Activated T-cell treated with anti-CD3 and anti-CD28 coated beads, Interleukin-2, amount 50 U/mL, for 4 hours (primary cell): ENCODE results near the gene CSNK1G1. TPM values are rescaled to one million over a fixed set of nuclear protein-coding genes. Genes with fewer than 3 reads are reported as not detected.
"Not testable (repeated sequence)": the region's sequence is repeated elsewhere in the genome, so short reads cannot be mapped to it uniquely, and the experiment has no call there.

Experiments
- ATAC-seq, 2 donors: fragments of 200-7000 bp; cut with Tn5 transposase; one replicate each; pipeline ENCODE4 v1.10.0; 2021
- DNase-seq: peaks from one replicate; pipeline ENCODE4 v3.0.0-alpha.2; 2020
- H3K27me3 Mint-ChIP-seq: one replicate; pipeline ENCODE4 v1.8.0; 2021; ENCODE audit warnings: low read depth, mixed read lengths
- H3K36me3 Mint-ChIP-seq: one replicate; pipeline ENCODE4 v1.8.0; 2022; ENCODE audit warnings: mixed read lengths; ENCODE audit not compliant: insufficient read depth
- H3K4me1 Mint-ChIP-seq: one replicate; pipeline ENCODE4 v1.8.0; 2021; ENCODE audit warnings: low read depth, mixed read lengths
- H3K4me3 Mint-ChIP-seq: one replicate; pipeline ENCODE4 v1.8.0; 2021; ENCODE audit warnings: mild to moderate bottlenecking, moderate library complexity, mixed read lengths
- H3K9me3 Mint-ChIP-seq: one replicate; pipeline ENCODE4 v1.8.0; 2021; ENCODE audit warnings: mixed read lengths
- total RNA-seq, 3 donors: library from RNA; stranded (reverse); gene quantifications; one replicate each; pipeline ENCODE4 v1.2.1, GENCODE V29; 2021

CSNK1G1 gene
- total RNA-seq, 3 donors from 2014 or later, result 24.4 to 27.4 (median 25.1) TPM

- no peak for DNase-seq
- Mint-ChIP-seq H3K9me3 (no peaks in the 10 kb centered on the region), H3K4me1 (no peaks in the 10 kb centered on the region), H3K4me3 (no peak overlapping the region), H3K27me3 (no peaks in the 10 kb centered on the region), H3K36me3 (peaks cover 43% of the 10 kb centered on the region)
- no peak for ATAC-seq
Observed at GRCh38 chr15:64131547-64131946, 224.4 kb downstream of the CSNK1G1 start.

GRCh38 chr15:64130159-64130558 is 225.8 kb downstream of the CSNK1G1 start:
- no peaks in the 10 kb centered on the region for H3K27me3 Mint-ChIP-seq
- DNase-seq (no peak), ATAC-seq (no peak)
- H3K36me3 Mint-ChIP-seq, result peaks cover 48% of the 10 kb centered on the region
- no peak overlapping the region for H3K4me3 Mint-ChIP-seq
- H3K4me1 Mint-ChIP-seq, result no peaks in the 10 kb centered on the region
- H3K9me3 Mint-ChIP-seq, result no peaks in the 10 kb centered on the region

GRCh38 chr15:64127521-64128270 is 228.3 kb downstream of the CSNK1G1 start:
- no peaks in the 10 kb centered on the region for H3K27me3 Mint-ChIP-seq
- H3K4me1 Mint-ChIP-seq, result no peaks in the 10 kb centered on the region
- no peaks in the 10 kb centered on the region for H3K9me3 Mint-ChIP-seq
- no peak for ATAC-seq
- peaks cover 48% of the 10 kb centered on the region for H3K36me3 Mint-ChIP-seq
- no peak overlapping the region for H3K4me3 Mint-ChIP-seq
- DNase-seq, result no peak

GRCh38 chr15:64125978-64126377 is 230.0 kb downstream of the CSNK1G1 start:
- ATAC-seq (no peak), DNase-seq (no peak)
- no peak overlapping the region for H3K4me3 Mint-ChIP-seq
- H3K27me3 Mint-ChIP-seq, result no peaks in the 10 kb centered on the region
- H3K36me3 Mint-ChIP-seq, result peaks cover 35% of the 10 kb centered on the region
- no peaks in the 10 kb centered on the region for H3K4me1 Mint-ChIP-seq
- no peaks in the 10 kb centered on the region for H3K9me3 Mint-ChIP-seq

GRCh38 chr15:64122936-64123351 is 233.0 kb downstream of the CSNK1G1 start:
- Mint-ChIP-seq H3K4me3 (no peak overlapping the region), H3K4me1 (no peaks in the 10 kb centered on the region), H3K36me3 (peaks cover 41% of the 10 kb centered on the region), H3K27me3 (no peaks in the 10 kb centered on the region), H3K9me3 (no peaks in the 10 kb centered on the region)
- DNase-seq (no peak), ATAC-seq (no peak)

- Mint-ChIP-seq H3K4me1 (no peaks in the 10 kb centered on the region), H3K9me3 (no peaks in the 10 kb centered on the region), H3K27me3 (no peaks in the 10 kb centered on the region), H3K36me3 (peaks cover 39% of the 10 kb centered on the region), H3K4me3 (no peak overlapping the region)
- no peak for DNase-seq
- ATAC-seq, result no peak
Observed at GRCh38 chr15:64122444-64122843, 233.5 kb downstream of the CSNK1G1 start.

- Mint-ChIP-seq H3K4me1 (no peaks in the 10 kb centered on the region), H3K4me3 (no peak overlapping the region), H3K36me3 (peaks cover 35% of the 10 kb centered on the region), H3K9me3 (no peaks in the 10 kb centered on the region), H3K27me3 (no peaks in the 10 kb centered on the region)
- DNase-seq (no peak), ATAC-seq (no peak)
Observed at GRCh38 chr15:64121614-64122013, 234.4 kb downstream of the CSNK1G1 start.

- ATAC-seq, DNase-seq: not testable (repeated sequence)
Observed at GRCh38 chr15:64120322-64120721, 235.7 kb downstream of the CSNK1G1 start.

GRCh38 chr15:64117759-64118487 is 238.1 kb downstream of the CSNK1G1 start:
- H3K27me3 Mint-ChIP-seq, result no peaks in the 10 kb centered on the region
- H3K9me3 Mint-ChIP-seq, result no peaks in the 10 kb centered on the region
- peaks cover 32% of the 10 kb centered on the region for H3K36me3 Mint-ChIP-seq
- DNase-seq (no peak), ATAC-seq (no peak)
- H3K4me3 Mint-ChIP-seq, result no peak overlapping the region
- no peaks in the 10 kb centered on the region for H3K4me1 Mint-ChIP-seq

More at GRCh38 chr15:64120322-64120721, 235.7 kb downstream of the CSNK1G1 start:
- H3K4me1 Mint-ChIP-seq, H3K4me3 Mint-ChIP-seq, H3K9me3 Mint-ChIP-seq, H3K27me3 Mint-ChIP-seq: not testable (repeated sequence)
- H3K36me3 Mint-ChIP-seq, result peaks cover 29% of the 10 kb centered on the region

Other genes starting within 250 kb of the CSNK1G1 start
- gene SNX22, start 204.4 kb downstream of the CSNK1G1 start, total RNA-seq, result under 1 TPM; 0.26 to 0.35 (median 0.30) TPM
- 100 to 1,000 TPM; 411 to 479 (median 433) TPM for gene PPIB, start 193.2 kb downstream of the CSNK1G1 start, total RNA-seq
- 10 to 100 TPM; 19.9 to 31.7 (median 20.8) TPM for gene PCLAF, start 25.3 kb upstream of the CSNK1G1 start, total RNA-seq
- gene TRIP4, start 31.7 kb upstream of the CSNK1G1 start, total RNA-seq, result 10 to 100 TPM; 14.1 to 25.1 (median 20.1) TPM
- gene ZNF609, start 104.4 kb upstream of the CSNK1G1 start, total RNA-seq, result 10 to 100 TPM; 26.9 to 34.1 (median 28.3) TPM